HPDE6-E6E7 (cell line): Measurements from ENCODE around the gene GNPTG.
A peak's percentile ranks its signal among the peaks of the same experiment; 100 is the strongest.

Experiments
- DNase-seq: peaks from one replicate; pipeline ENCODE4 v3.0.0; 2011; ENCODE audit warnings: missing footprints; ENCODE audit errors: extremely low spot score

Gene GNPTG

GRCh38 chr16:1371054-1371978 lies 19.6 kb downstream of the GNPTG start:
- no peak for DNase-seq

- no peak for DNase-seq
Measured at GRCh38 chr16:1372292-1372950, 20.7 kb downstream of the GNPTG start.

- DNase-seq: no peak
Measured at GRCh38 chr16:1374418-1375297, 22.9 kb downstream of the GNPTG start.

- DNase-seq: no peak
Measured at GRCh38 chr16:1375298-1375640, 23.5 kb downstream of the GNPTG start.

GRCh38 chr16:1375741-1376410 lies 24.1 kb downstream of the GNPTG start:
- DNase-seq: no peak

- no peak for DNase-seq
Measured at GRCh38 chr16:1377406-1378010, 25.8 kb downstream of the GNPTG start.

GRCh38 chr16:1378087-1378803 lies 26.5 kb downstream of the GNPTG start:
- DNase-seq: no peak

- peak; percentile 81 for DNase-seq
Measured at GRCh38 chr16:1378804-1379303, 27.1 kb downstream of the GNPTG start.

GRCh38 chr16:1379304-1380076 lies 27.8 kb downstream of the GNPTG start:
- DNase-seq: peak; percentile 58

- DNase-seq: no peak
Measured at GRCh38 chr16:1380195-1380594, 28.5 kb downstream of the GNPTG start.

- DNase-seq: no peak
Measured at GRCh38 chr16:1381612-1382406, 30.1 kb downstream of the GNPTG start.

- no peak for DNase-seq
Measured at GRCh38 chr16:1383556-1383955, 31.8 kb downstream of the GNPTG start.

- no peak for DNase-seq
Measured at GRCh38 chr16:1385232-1385631, 33.5 kb downstream of the GNPTG start.

GRCh38 chr16:1387331-1387730 lies 35.6 kb downstream of the GNPTG start:
- DNase-seq: no peak

- DNase-seq: no peak
Measured at GRCh38 chr16:1389762-1390161, 38.0 kb downstream of the GNPTG start.

GRCh38 chr16:1390239-1390779 lies 38.6 kb downstream of the GNPTG start:
- no peak for DNase-seq

- no peak for DNase-seq
Measured at GRCh38 chr16:1392826-1393225, 41.1 kb downstream of the GNPTG start.

GRCh38 chr16:1393613-1394176 lies 42.0 kb downstream of the GNPTG start:
- DNase-seq: no peak
